Prostate gland (tissue), 2 donors: ENCODE results near the gene EIF5AL1. TPM values are rescaled to one million over a fixed set of nuclear protein-coding genes. Genes with fewer than 3 reads are reported as not detected.

ENCODE experiments used
- DNase-seq: peaks from one replicate; pipeline ENCODE4 v3.0.0-alpha.2; 2019; ENCODE audit warnings: low spot score
- H3K27ac ChIP-seq, 2 donors: fragments of 200-600 bp; sonication (generic); 2 replicates each; pipeline ENCODE4 v1.5.1; 2017 to 2019
- H3K27me3 ChIP-seq: fragments of 200-600 bp; sonication (generic); replicated peaks from 2 replicates; pipeline ENCODE4 v1.5.1; 2019; ENCODE audit not compliant: insufficient read depth
- H3K36me3 ChIP-seq, 2 donors: fragments of 200-600 bp; sonication (generic); 1 replicate in 1 of 2; 2 replicates in 1 of 2; pipeline versions ENCODE4 v1.5.1 to v1.8.1; 2017 to 2019
- H3K4me1 ChIP-seq: fragments of 200-600 bp; sonication (generic); replicated peaks from 2 replicates; pipeline ENCODE4 v1.5.1; 2019
- H3K4me3 ChIP-seq, 2 donors: fragments of 200-600 bp; sonication (generic); 2 replicates each; pipeline ENCODE4 v1.5.1; 2017 to 2019
- H3K9me3 ChIP-seq: fragments of 200-600 bp; sonication (generic); 2 replicates; pipeline ENCODE4 v1.5.1; 2017
- POLR2A ChIP-seq: fragments of 450-650 bp; IDR thresholded peaks from one replicate; pipeline ENCODE4 v1.6.1; 2016; ENCODE audit warnings: antibody characterized with exemption, mild to moderate bottlenecking
- POLR2AphosphoS5 ChIP-seq: sonication (generic); formaldehyde crosslinking; IDR thresholded peaks from one replicate; pipeline ENCODE4 v1.6.1; 2017; ENCODE audit warnings: antibody characterized with exemption
- WGBS: methylation state at CpG from one replicate; pipeline ENCODE4 v1.1.5; 2018; 5-methylcytosine and 5-hydroxymethylcytosine counted together
- intact Hi-C: fragments of 100-400 bp; cut with DNase I; formaldehyde crosslinking; loops from one replicate; pipeline ENCODE4 v1.14.2; 2022
- total RNA-seq, 2 donors: library from RNA; depleted of rRNA; stranded (reverse); fragments of >200 nt; gene quantifications; one replicate each; pipeline ENCODE4 v1.1.0, GENCODE V29; 2016
- TF ChIP-seq, protein P1 (sequence below), 4 experiments: fragments of 200-600 bp in 2 of 4; fragments of 450-650 bp in 2 of 4; sonication (generic) in 2 of 4; IDR thresholded peaks; 1 replicate in 3 of 4; 2 replicates in 1 of 4; pipeline ENCODE4 v1.5.1; 2016 to 2019; ENCODE audit warnings: antibody characterized with exemption in 4 of 4, mild to moderate bottlenecking in 2 of 4, moderate library complexity in 2 of 4

Gene EIF5AL1
- total RNA-seq, 2 donors from 2014 or later: 0.32 to 1.5 TPM

DNA sequence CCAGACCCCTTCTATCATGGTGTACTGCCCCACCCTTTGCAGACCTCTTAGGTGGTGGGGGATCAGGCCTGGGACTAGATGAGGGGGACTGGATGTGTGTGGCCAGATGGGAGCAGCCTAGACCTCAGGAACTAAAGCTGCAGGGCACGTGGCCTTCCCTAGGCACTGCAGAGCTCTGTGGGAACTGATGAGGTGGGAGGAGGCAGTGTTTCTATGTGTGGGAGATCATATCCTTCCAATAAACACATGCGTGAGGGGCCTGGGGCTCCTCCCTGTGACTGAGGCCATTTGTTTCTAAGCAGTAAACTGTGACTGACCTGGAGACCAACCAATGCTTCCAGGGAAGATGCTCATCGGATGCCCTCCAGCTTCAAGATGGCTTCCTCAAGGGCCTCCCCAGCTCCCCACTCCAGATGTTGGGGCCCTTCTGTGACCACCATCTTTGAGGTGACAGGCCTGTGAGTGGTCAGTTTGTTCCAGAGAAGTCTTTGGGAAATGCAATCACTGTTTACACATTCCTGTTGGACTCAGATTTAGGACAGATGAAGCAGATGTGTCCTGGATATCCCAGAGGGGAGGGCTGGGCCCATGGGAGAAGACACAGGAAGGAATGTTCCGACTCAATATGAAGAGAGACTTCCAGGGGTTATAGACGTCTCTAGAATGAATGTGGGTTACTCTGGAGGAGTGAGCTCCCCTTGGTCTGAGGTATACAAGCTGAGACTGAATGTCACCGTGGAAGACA, 43.3 kb upstream of the EIF5AL1 start:
- no peak for DNase-seq
- 66% methylated on average over 6 of the region's 6 CpGs for WGBS

DNA sequence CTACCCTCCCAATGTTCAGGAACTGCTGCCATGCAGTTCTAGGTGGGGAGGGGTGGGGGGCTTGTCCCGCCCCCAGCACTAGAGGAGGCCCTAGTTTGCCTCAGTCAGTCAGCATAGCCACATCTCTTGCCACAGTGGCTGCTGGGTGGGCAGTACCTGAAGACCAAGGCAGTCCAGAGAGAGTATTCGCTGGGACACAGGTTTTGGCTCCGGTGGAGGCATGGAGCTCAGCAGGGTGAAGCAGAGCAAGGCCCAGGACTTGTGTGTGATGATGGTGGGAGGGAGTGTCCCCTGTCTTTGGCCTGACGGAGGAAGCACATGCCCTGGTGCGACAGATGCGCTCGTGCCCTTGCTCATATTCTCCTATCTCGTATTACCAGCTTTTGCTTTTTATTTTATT, 42.2 kb upstream of the EIF5AL1 start:
- 89% methylated on average over 8 of the region's 8 CpGs for WGBS
- Histone ChIP-seq H3K27ac (no peak overlapping the region), H3K9me3 (no peaks in the 10 kb centered on the region), H3K4me1 (no peaks in the 10 kb centered on the region), H3K36me3 (no peaks in the 10 kb centered on the region), H3K4me3 (no peak overlapping the region), H3K27me3 (no peaks in the 10 kb centered on the region)
- TF ChIP-seq, protein P1, sequence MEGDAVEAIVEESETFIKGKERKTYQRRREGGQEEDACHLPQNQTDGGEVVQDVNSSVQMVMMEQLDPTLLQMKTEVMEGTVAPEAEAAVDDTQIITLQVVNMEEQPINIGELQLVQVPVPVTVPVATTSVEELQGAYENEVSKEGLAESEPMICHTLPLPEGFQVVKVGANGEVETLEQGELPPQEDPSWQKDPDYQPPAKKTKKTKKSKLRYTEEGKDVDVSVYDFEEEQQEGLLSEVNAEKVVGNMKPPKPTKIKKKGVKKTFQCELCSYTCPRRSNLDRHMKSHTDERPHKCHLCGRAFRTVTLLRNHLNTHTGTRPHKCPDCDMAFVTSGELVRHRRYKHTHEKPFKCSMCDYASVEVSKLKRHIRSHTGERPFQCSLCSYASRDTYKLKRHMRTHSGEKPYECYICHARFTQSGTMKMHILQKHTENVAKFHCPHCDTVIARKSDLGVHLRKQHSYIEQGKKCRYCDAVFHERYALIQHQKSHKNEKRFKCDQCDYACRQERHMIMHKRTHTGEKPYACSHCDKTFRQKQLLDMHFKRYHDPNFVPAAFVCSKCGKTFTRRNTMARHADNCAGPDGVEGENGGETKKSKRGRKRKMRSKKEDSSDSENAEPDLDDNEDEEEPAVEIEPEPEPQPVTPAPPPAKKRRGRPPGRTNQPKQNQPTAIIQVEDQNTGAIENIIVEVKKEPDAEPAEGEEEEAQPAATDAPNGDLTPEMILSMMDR (IDR thresholded peaks at IDR 0.05): no peak
- TF ChIP-seq POLR2AphosphoS5: no peak
- no peak for TF ChIP-seq POLR2A
- intact Hi-C loops: no loop called here
- DNase-seq: no peak

More for the DNA sequence above, 43.3 kb upstream of the EIF5AL1 start:
- TF ChIP-seq, protein P1 (IDR thresholded peaks at IDR 0.05): no peak
- TF ChIP-seq POLR2AphosphoS5 (no peak), POLR2A (no peak)
- H3K27ac ChIP-seq: no peak overlapping the region
- intact Hi-C loops: loop anchor here (2.0 kb wide), 1 partner anchor 88 kb away; no protein-coding TSS in a partner anchor
- no peaks in the 10 kb centered on the region for H3K36me3 ChIP-seq
- H3K4me1 ChIP-seq: no peaks in the 10 kb centered on the region
- H3K9me3 ChIP-seq: no peaks in the 10 kb centered on the region
- no peak overlapping the region for H3K4me3 ChIP-seq
- no peaks in the 10 kb centered on the region for H3K27me3 ChIP-seq

DNA sequence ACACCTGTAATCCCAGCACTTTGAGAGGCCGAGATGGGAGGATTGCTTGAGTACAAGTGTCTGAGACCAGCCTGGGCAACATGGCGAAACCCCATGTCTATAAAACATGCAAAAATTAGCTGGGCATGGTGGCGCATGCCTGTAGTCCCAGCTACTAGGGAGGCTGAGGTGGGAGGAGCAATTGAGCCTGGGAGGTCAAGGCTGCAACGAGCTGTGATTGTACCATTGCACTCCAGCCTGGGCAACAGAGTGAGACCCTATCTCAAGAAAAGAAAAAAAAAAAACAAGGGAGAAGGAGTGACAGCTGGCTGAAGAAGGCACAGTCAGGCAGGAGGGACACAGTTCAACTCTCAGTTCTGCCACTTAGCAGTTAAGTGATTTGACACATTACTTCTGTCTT, 40.6 kb upstream of the EIF5AL1 start:
- Histone ChIP-seq H3K27ac (no peak overlapping the region), H3K4me3 (no peak overlapping the region), H3K27me3 (no peaks in the 10 kb centered on the region), H3K9me3 (no peaks in the 10 kb centered on the region), H3K36me3 (no peaks in the 10 kb centered on the region), H3K4me1 (no peaks in the 10 kb centered on the region)
- no peak for TF ChIP-seq POLR2AphosphoS5
- TF ChIP-seq, protein P1 (IDR thresholded peaks at IDR 0.05): no peak
- TF ChIP-seq POLR2A: no peak
- intact Hi-C loops: no loop called here
- WGBS: 90% methylated on average over 4 of the region's 4 CpGs
- no peak for DNase-seq

DNA sequence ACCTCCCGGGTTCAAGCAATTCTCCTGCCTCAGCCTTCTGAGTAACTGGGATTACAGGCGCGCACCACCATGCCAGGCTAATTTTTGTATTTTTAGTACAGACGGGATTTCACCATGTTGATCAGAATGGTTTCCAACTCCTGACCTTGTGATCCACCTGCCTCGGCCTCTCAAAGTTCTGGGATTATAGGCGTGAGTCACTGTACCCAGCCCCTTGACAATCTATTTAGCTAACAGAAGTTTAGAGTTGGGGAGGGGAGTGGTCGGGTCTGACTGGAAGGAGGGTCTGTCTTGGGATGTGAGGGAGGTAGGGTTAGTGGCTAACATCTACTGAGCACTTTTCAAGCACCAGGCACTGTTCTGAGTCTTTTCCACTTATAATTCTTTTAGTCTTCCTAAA, 39.9 kb upstream of the EIF5AL1 start:
- H3K36me3 ChIP-seq: no peaks in the 10 kb centered on the region
- H3K9me3 ChIP-seq: no peaks in the 10 kb centered on the region
- no peak for DNase-seq
- H3K4me1 ChIP-seq: no peaks in the 10 kb centered on the region
- TF ChIP-seq, protein P1 (IDR thresholded peaks at IDR 0.05): no peak
- no peak for TF ChIP-seq POLR2A
- TF ChIP-seq POLR2AphosphoS5: no peak
- WGBS: 87% methylated on average over 7 of the region's 7 CpGs
- intact Hi-C loops: no loop called here
- no peaks in the 10 kb centered on the region for H3K27me3 ChIP-seq
- no peak overlapping the region for H3K27ac ChIP-seq
- no peak overlapping the region for H3K4me3 ChIP-seq

DNA sequence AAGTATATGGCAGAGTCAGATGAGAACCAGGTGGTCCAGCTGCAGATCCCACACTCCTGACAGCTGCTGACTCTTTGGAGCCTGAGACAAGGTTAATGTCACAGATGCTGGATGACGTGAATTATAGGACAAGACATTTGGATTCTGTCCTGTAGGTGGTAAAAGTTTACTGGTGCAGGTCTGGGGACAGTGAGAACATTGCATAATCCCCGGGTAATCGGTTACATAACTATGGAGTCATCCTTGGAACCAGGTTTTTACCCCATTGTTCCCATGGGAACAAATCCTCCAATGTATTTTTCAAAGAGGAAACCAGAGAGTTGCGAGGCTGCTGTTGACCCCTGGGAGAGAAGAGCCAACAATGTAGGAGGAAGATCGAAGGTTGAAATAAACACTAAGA, 39.4 kb upstream of the EIF5AL1 start:
- no peak for DNase-seq
- no peak overlapping the region for H3K4me3 ChIP-seq
- no peaks in the 10 kb centered on the region for H3K4me1 ChIP-seq
- no peaks in the 10 kb centered on the region for H3K27me3 ChIP-seq
- H3K9me3 ChIP-seq: no peaks in the 10 kb centered on the region
- no peak for TF ChIP-seq POLR2A
- TF ChIP-seq, protein P1 (IDR thresholded peaks at IDR 0.05): no peak
- H3K36me3 ChIP-seq: no peaks in the 10 kb centered on the region
- H3K27ac ChIP-seq: no peak overlapping the region
- intact Hi-C loops: no loop called here
- WGBS: 39% methylated on average over 5 of the region's 5 CpGs
